ENCODE measurements around the gene NSL1. TPM values are rescaled to one million over a fixed set of nuclear protein-coding genes. Genes with fewer than 3 reads are reported as not detected.
"Not testable (repeated sequence)": the region's sequence is repeated elsewhere in the genome, so short reads cannot be mapped to it uniquely, and the experiment has no call there.

NSL1 gene
- total RNA-seq, 1 experiment from 2014 or later = 45.6 TPM

DNA sequence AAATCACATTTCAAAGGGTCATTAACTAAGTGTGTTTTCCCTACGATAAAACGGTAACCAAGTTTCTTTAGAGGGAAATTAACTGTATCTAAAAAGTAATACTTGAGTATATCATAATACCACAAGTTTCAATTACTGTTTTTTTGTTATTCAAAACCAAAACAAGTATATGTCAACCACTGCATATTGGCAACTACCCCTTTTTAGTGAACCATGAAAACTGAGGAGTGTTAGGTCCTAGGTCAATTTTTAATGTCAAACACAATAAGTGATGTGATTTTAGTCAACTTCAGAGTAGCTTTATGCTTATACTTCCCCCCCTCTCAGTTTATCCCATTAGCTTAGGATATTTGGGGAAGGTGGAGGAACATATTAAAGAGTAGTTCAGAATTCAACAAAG lies 10.4 kb downstream of the NSL1 start:
- ChIA-PET CTCF (interaction anchor here (0.6 to 1.8 kb wide), 3 partner anchors 20 to 116 kb away, joined by 5 to 11 read pairs (median 6); no protein-coding TSS in a partner anchor), POLR2A (no interaction called here)
- Mint-ChIP-seq H3K9me3 (ENCODE audit: unreplicated experiment) (no peaks in the 10 kb centered on the region), H3K27ac (ENCODE audit: unreplicated experiment) (no peak overlapping the region), H3K4me3 (ENCODE audit: unreplicated experiment) (no peak overlapping the region), H3K36me3 (ENCODE audit: insufficient read depth, unreplicated experiment) (peaks cover 56% of the 10 kb centered on the region), H3K27me3 (ENCODE audit: insufficient read depth, unreplicated experiment) (no peaks in the 10 kb centered on the region), H3K4me1 (ENCODE audit: low read depth, unreplicated experiment) (no peaks in the 10 kb centered on the region)
- no peaks in the 10 kb centered on the region for H3K4me1 ChIP-seq
- H3K4me3 ChIP-seq (ENCODE audit: low read depth, low read length) = no peak overlapping the region
- no TSS peak for BruUV-seq (replicated peaks)
- H3K9me3 ChIP-seq = no peaks in the 10 kb centered on the region; the same call in 1 of the 2 replicates
- DNase-seq = no peak
- TF ChIP-seq, protein P1, sequence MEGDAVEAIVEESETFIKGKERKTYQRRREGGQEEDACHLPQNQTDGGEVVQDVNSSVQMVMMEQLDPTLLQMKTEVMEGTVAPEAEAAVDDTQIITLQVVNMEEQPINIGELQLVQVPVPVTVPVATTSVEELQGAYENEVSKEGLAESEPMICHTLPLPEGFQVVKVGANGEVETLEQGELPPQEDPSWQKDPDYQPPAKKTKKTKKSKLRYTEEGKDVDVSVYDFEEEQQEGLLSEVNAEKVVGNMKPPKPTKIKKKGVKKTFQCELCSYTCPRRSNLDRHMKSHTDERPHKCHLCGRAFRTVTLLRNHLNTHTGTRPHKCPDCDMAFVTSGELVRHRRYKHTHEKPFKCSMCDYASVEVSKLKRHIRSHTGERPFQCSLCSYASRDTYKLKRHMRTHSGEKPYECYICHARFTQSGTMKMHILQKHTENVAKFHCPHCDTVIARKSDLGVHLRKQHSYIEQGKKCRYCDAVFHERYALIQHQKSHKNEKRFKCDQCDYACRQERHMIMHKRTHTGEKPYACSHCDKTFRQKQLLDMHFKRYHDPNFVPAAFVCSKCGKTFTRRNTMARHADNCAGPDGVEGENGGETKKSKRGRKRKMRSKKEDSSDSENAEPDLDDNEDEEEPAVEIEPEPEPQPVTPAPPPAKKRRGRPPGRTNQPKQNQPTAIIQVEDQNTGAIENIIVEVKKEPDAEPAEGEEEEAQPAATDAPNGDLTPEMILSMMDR (IDR thresholded peaks at IDR 0.05; ENCODE audit: insufficient read depth in 1 of 2, low read depth in 1 of 2, low read length in 1 of 2, severe bottlenecking in 1 of 2, unreplicated experiment in 1 of 2) = no peak
- intact Hi-C loops (cut with micrococcal nuclease; ENCODE audit: unreplicated experiment) = no loop called here
- H3K36me3 ChIP-seq (ENCODE audit: control insufficient read depth, insufficient read depth, low read length) = 0 out of 2 replicates have a peak, but pooled peaks cover 2% of the 10 kb centered on the region
- H3K27me3 ChIP-seq (replicated peaks; ENCODE audit: control insufficient read depth, insufficient read depth, low read length) = no peaks in the 10 kb centered on the region

- no peak for DNase-seq
- TSS peak; percentile 5 for BruUV-seq (replicated peaks)
- Histone ChIP-seq H3K36me3 (ENCODE audit: control insufficient read depth, insufficient read depth, low read length) (0 out of 2 replicates have a peak, but pooled peaks cover 2% of the 10 kb centered on the region), H3K4me3 (ENCODE audit: low read depth, low read length) (no peak overlapping the region), H3K27me3 (replicated peaks; ENCODE audit: control insufficient read depth, insufficient read depth, low read length) (no peaks in the 10 kb centered on the region), H3K4me1 (no peaks in the 10 kb centered on the region), H3K9me3 (no peaks in the 10 kb centered on the region; the same call in 1 of the 2 replicates)
- no peaks in the 10 kb centered on the region for H3K4me1 Mint-ChIP-seq (ENCODE audit: low read depth, unreplicated experiment)
- ChIA-PET CTCF (interaction anchor here (0.6 to 1.8 kb wide), 2 partner anchors 19 to 31 kb away, joined by 5 to 11 read pairs; no protein-coding TSS in a partner anchor), POLR2A (no interaction called here)
- TF ChIP-seq, protein P1 (IDR thresholded peaks at IDR 0.05; ENCODE audit: insufficient read depth in 1 of 2, low read depth in 1 of 2, low read length in 1 of 2, severe bottlenecking in 1 of 2, unreplicated experiment in 1 of 2) = no peak
- intact Hi-C loops (cut with micrococcal nuclease; ENCODE audit: unreplicated experiment) = no loop called here
- H3K27ac Mint-ChIP-seq (ENCODE audit: unreplicated experiment) = no peak overlapping the region
- no peaks in the 10 kb centered on the region for H3K9me3 Mint-ChIP-seq (ENCODE audit: unreplicated experiment)
- H3K4me3 Mint-ChIP-seq (ENCODE audit: unreplicated experiment) = no peak overlapping the region
- H3K27me3 Mint-ChIP-seq (ENCODE audit: insufficient read depth, unreplicated experiment) = no peaks in the 10 kb centered on the region
- H3K36me3 Mint-ChIP-seq (ENCODE audit: insufficient read depth, unreplicated experiment) = peaks cover 52% of the 10 kb centered on the region
Observed at GRCh38 chr1:212780759-212781158, 10.8 kb downstream of the NSL1 start.

DNA sequence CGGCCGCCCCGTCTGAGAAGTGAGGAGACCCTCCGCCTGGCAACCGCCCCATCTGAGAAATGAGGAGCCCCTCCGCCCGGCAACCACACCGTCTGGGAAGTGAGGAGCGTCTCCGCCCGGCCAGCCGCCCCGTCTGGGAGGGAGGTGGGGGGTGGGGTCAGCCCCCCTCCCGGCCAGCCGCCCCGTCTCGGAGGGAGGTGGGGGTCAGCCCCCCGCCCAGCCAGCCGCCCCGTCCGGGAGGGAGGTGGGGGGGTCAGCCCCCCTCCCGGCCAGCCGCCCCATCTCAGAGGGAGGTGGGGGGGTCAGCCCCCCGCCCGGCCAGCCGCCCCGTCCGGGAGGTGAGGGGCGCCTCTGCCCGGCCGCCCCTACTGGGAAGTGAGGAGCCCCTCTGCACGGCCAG lies 12.5 kb downstream of the NSL1 start:
- H3K36me3 ChIP-seq (ENCODE audit: control insufficient read depth, insufficient read depth, low read length); BruUV-seq (replicated peaks); H3K4me3 Mint-ChIP-seq (ENCODE audit: unreplicated experiment); intact Hi-C loops (cut with micrococcal nuclease; ENCODE audit: unreplicated experiment); H3K4me3 ChIP-seq (ENCODE audit: low read depth, low read length); H3K27me3 Mint-ChIP-seq (ENCODE audit: insufficient read depth, unreplicated experiment); H3K27me3 ChIP-seq (replicated peaks; ENCODE audit: control insufficient read depth, insufficient read depth, low read length); CTCF ChIA-PET; H3K9me3 ChIP-seq; DNase-seq; H3K4me1 Mint-ChIP-seq (ENCODE audit: low read depth, unreplicated experiment); H3K9me3 Mint-ChIP-seq (ENCODE audit: unreplicated experiment); H3K27ac Mint-ChIP-seq (ENCODE audit: unreplicated experiment); H3K4me1 ChIP-seq; POLR2A ChIA-PET: not testable (repeated sequence)
- peaks cover 51% of the 10 kb centered on the region for H3K36me3 Mint-ChIP-seq (ENCODE audit: insufficient read depth, unreplicated experiment)

DNA sequence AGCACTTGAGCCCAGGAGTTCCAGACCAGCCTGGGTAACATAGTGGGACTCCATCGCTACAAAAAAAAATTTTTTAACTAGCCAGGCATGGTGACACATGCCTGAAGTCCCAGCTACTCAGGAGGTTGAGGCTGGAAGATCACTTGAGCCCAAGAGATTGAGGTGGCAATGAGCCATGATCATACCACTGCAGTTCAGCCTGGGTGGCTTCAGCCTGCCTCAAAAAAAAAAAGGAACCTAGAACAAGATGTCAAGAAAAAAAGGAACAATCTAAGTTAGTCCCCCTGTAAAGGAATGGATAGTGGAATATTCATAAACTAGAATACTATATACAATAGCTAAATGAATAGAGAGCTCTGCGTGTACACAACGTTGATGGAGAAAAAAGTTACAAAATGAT lies 14.4 kb downstream of the NSL1 start:
- BruUV-seq (replicated peaks) = no TSS peak
- no peak for DNase-seq
- 0 out of 2 replicates have a peak, but pooled peaks cover 2% of the 10 kb centered on the region for H3K36me3 ChIP-seq (ENCODE audit: control insufficient read depth, insufficient read depth, low read length)
- TF ChIP-seq, protein P1 (IDR thresholded peaks at IDR 0.05; ENCODE audit: insufficient read depth in 1 of 2, low read depth in 1 of 2, low read length in 1 of 2, severe bottlenecking in 1 of 2, unreplicated experiment in 1 of 2) = no peak
- Mint-ChIP-seq H3K9me3 (ENCODE audit: unreplicated experiment) (no peaks in the 10 kb centered on the region), H3K36me3 (ENCODE audit: insufficient read depth, unreplicated experiment) (peaks cover 38% of the 10 kb centered on the region), H3K27me3 (ENCODE audit: insufficient read depth, unreplicated experiment) (no peaks in the 10 kb centered on the region), H3K27ac (ENCODE audit: unreplicated experiment) (no peak overlapping the region), H3K4me1 (ENCODE audit: low read depth, unreplicated experiment) (no peaks in the 10 kb centered on the region), H3K4me3 (ENCODE audit: unreplicated experiment) (no peak overlapping the region)
- CTCF ChIA-PET = no interaction called here
- POLR2A ChIA-PET = no interaction called here
- H3K27me3 ChIP-seq (replicated peaks; ENCODE audit: control insufficient read depth, insufficient read depth, low read length) = no peaks in the 10 kb centered on the region
- no peaks in the 10 kb centered on the region; the same call in 1 of the 2 replicates for H3K9me3 ChIP-seq
- intact Hi-C loops (cut with micrococcal nuclease; ENCODE audit: unreplicated experiment) = no loop called here
- no peak overlapping the region for H3K4me3 ChIP-seq (ENCODE audit: low read depth, low read length)
- H3K4me1 ChIP-seq = no peaks in the 10 kb centered on the region
